HepG2 (cell line): Measurements from ENCODE around the gene ITPRIP. TPM values are rescaled to one million over a fixed set of nuclear protein-coding genes. Genes with fewer than 3 reads are reported as not detected.

Source experiments
- ATAC-seq: fragments of 200-7000 bp; cut with Tn5 transposase; 3 replicates; pipeline ENCODE4 v1.9.1; 2020; ENCODE audit warnings: mild to moderate bottlenecking, moderate library complexity
- BruUV-seq: library from RNA; stranded (reverse); fragments of 400-500 nt; replicated peaks from 2 replicates; lab custom pipeline; 2021; lab: Mats Ljungman, UMichigan
- CTCF ChIA-PET: fragments of 300-600 bp; formaldehyde crosslinking; extraction: SDS; loops from one replicate; lab custom pipeline; 2021; ENCODE audit warnings: low total read pairs, inconsistent platforms, low intra/inter-chr PET ratio; lab: Yijun Ruan, JAX
- POLR2A ChIA-PET: fragments of 350-600 bp; sonication (Branson Sonifier 250); formaldehyde crosslinking; loops from one replicate; lab custom pipeline; 2020; ENCODE audit warnings: antibody characterized with exemption, inconsistent platforms; lab: Yijun Ruan, JAX
- DNase-seq: peaks from one replicate; pipeline ENCODE4 v3.0.0-alpha.2; 2015; ENCODE audit warnings: low spot score
- FAIRE-seq: peaks from 3 replicates; lab custom pipeline; 2011; peaks lifted over from hg19 to GRCh38; lab: Jason Lieb, UNC
- H2AFZ ChIP-seq: one replicate; pipeline ENCODE4 v1.6.1; 2011; ENCODE audit warnings: low read length, inconsistent platforms
- H3K27ac ChIP-seq: fragments of 300-600 bp; 3 replicates; pipeline ENCODE4 v1.8.0; 2011; ENCODE audit warnings: mixed run types, mild to moderate bottlenecking, mixed read lengths, low read length, inconsistent platforms; ENCODE audit not compliant: insufficient read depth; ENCODE audit errors: extremely low read length
- H3K27me3 ChIP-seq, 2 experiments: fragments of 200-600 bp in 1 of 2; 2 replicates in 1 of 2; 3 replicates in 1 of 2; pipeline versions ENCODE4 v1.6.0 to v1.8.0; 2011; ENCODE audit warnings: low read length in 2 of 2, mild to moderate bottlenecking in 2 of 2, moderate library complexity in 2 of 2, inconsistent platforms in 1 of 2; ENCODE audit not compliant: insufficient read depth in 2 of 2, control insufficient read depth in 1 of 2
- H3K36me3 ChIP-seq, 2 experiments: fragments of 200-600 bp in 1 of 2; replicated peaks in 1 of 2; 2 replicates in 1 of 2; 3 replicates in 1 of 2; pipeline versions ENCODE4 v1.5.1 to v1.8.0; 2011; ENCODE audit warnings: low read length in 2 of 2, inconsistent platforms in 1 of 2; ENCODE audit not compliant: insufficient read depth in 2 of 2, control insufficient read depth in 1 of 2
- H3K4me1 ChIP-seq: 2 replicates; pipeline ENCODE4 v1.5.1; 2012; ENCODE audit warnings: low read length, inconsistent platforms; ENCODE audit not compliant: insufficient read depth
- H3K4me2 ChIP-seq: 2 replicates; pipeline ENCODE4 v1.6.0; 2011; ENCODE audit warnings: low read depth, low read length, inconsistent platforms
- H3K4me3 ChIP-seq, 3 experiments: fragments of 200-600 bp in 1 of 3; sonication (generic), shearing (Covaris generic) in 1 of 3; replicated peaks in 1 of 3; 2 replicates each; pipeline ENCODE4 v1.5.1; 2011 to 2016; ENCODE audit warnings: low read length in 3 of 3, inconsistent platforms in 2 of 3, low read depth in 2 of 3, mild to moderate bottlenecking in 2 of 3, control low read depth in 1 of 3, mixed read lengths in 1 of 3; ENCODE audit not compliant: insufficient read depth in 1 of 3
- H3K79me2 ChIP-seq: one replicate; pipeline ENCODE4 v1.6.1; 2011; ENCODE audit warnings: low read length, inconsistent platforms; ENCODE audit not compliant: insufficient read depth
- H3K9ac ChIP-seq: 2 replicates; pipeline ENCODE4 v1.6.0; 2011; ENCODE audit warnings: mild to moderate bottlenecking, low read depth, low read length, inconsistent platforms; ENCODE audit not compliant: insufficient read depth
- H3K9me3 ChIP-seq: 2 replicates; pipeline ENCODE4 v1.5.1; 2012; ENCODE audit warnings: mild to moderate bottlenecking, low read length
- H4K20me1 ChIP-seq: 2 replicates; pipeline ENCODE4 v1.6.0; 2011; ENCODE audit warnings: inconsistent platforms, mild to moderate bottlenecking, low read length, moderate library complexity; ENCODE audit not compliant: insufficient read depth
- FOXA3 ChIP-seq: IDR thresholded peaks from 2 replicates; pipeline ENCODE4 v1.6.1; 2016; ENCODE audit warnings: missing genetic modification reagents, missing compliant biosample characterization
- HHEX ChIP-seq: IDR thresholded peaks from 2 replicates; pipeline ENCODE4 v1.6.1; 2016; ENCODE audit warnings: control low read depth
- PAXIP1 ChIP-seq: sonication (generic); formaldehyde crosslinking; conservative IDR thresholded peaks from 2 replicates; pipeline ENCODE4 v1.4.0; 2020; ENCODE audit warnings: mild to moderate bottlenecking, missing genetic modification reagents, moderate library complexity
- PHF21A ChIP-seq: sonication (generic); formaldehyde crosslinking; IDR thresholded peaks from 2 replicates; pipeline ENCODE4 v1.5.0; 2020; ENCODE audit warnings: mild to moderate bottlenecking, missing genetic modification reagents
- RERE ChIP-seq: IDR thresholded peaks from 2 replicates; pipeline ENCODE4 v1.6.1; 2016; ENCODE audit warnings: low read depth, missing genetic modification reagents, missing compliant biosample characterization
- SALL1 ChIP-seq: sonication (generic); formaldehyde crosslinking; IDR thresholded peaks from 2 replicates; pipeline ENCODE4 v1.8.0; 2022; ENCODE audit warnings: mild to moderate bottlenecking, missing genetic modification reagents
- TMF1 ChIP-seq: sonication (generic); formaldehyde crosslinking; IDR thresholded peaks from 2 replicates; pipeline ENCODE4 v1.8.1; 2022; ENCODE audit warnings: low read depth, missing genetic modification reagents
- TSC22D2 ChIP-seq: sonication (generic); formaldehyde crosslinking; IDR thresholded peaks from 2 replicates; pipeline ENCODE4 v1.5.1; 2020; ENCODE audit warnings: missing genetic modification reagents, mild to moderate bottlenecking, borderline replicate concordance
- ZNF609 ChIP-seq: sonication (generic); formaldehyde crosslinking; IDR thresholded peaks from 2 replicates; pipeline ENCODE4 v1.4.0; 2020; ENCODE audit warnings: mild to moderate bottlenecking, missing genetic modification reagents, borderline replicate concordance
- ZNF761 ChIP-seq: sonication (generic); formaldehyde crosslinking; conservative IDR thresholded peaks from 2 replicates; pipeline ENCODE4 v1.4.0; 2020; ENCODE audit warnings: mild to moderate bottlenecking, missing genetic modification reagents
- ZNF839 ChIP-seq: sonication (generic); formaldehyde crosslinking; IDR thresholded peaks from 2 replicates; pipeline ENCODE4 v1.4.0; 2020; ENCODE audit warnings: missing genetic modification reagents, mild to moderate bottlenecking, borderline replicate concordance
- WGBS: methylation state at CpG from one replicate; pipeline ENCODE4 v1.1.6; 2017; ENCODE audit warnings: low lambda C conversion rate; 5-methylcytosine and 5-hydroxymethylcytosine counted together
- in situ Hi-C: cut with HindIII; loops from 2 replicates; pipeline ENCODE4 v1.10.0; 2017; ENCODE audit warnings: low pct_unique_long_range_greater_than_20kb; ENCODE audit not compliant: extremely low pct_ligation_motif_present
- intact Hi-C: fragments of 100-400 bp; cut with micrococcal nuclease; formaldehyde crosslinking; loops from one replicate; pipeline ENCODE4 v1.10.0; 2022; ENCODE audit not compliant: unreplicated experiment
- polyA plus RNA-seq, 8 experiments: library from polyadenylated mRNA; depleted of rRNA in 3 of 8; stranded (reverse) in 7 of 8; unstranded in 1 of 8; fragments of >200 nt; fragmentation: Illumina TruSeq in 4 of 8; extraction: Trizol in 4 of 8; gene quantifications; 2 replicates each; pipeline versions ENCODE4 v1.2.1 to v1.2.3, GENCODE V29; 2011 to 2016; ENCODE audit warnings: low read depth in 4 of 8, missing spikeins in 1 of 8, mixed read lengths in 1 of 8; ENCODE audit not compliant: insufficient read depth in 1 of 8
- total RNA-seq, 5 experiments: library from RNA; depleted of rRNA; stranded (reverse); fragments of >200 nt; fragmentation: Illumina TruSeq; extraction: Trizol; gene quantifications; 2 replicates each; pipeline ENCODE4 v1.2.3, GENCODE V29; 2016; ENCODE audit warnings: low read depth in 1 of 5

Gene ITPRIP
- total and polyA plus RNA-seq, 2 of the 13 experiments (the other 11 are each of a cell fraction or from before 2014, with no cell fraction given), result 1.00 to 2.8 TPM

GRCh38 chr10:104281694-104282093 lies 56.6 kb downstream of the ITPRIP start:
- Histone ChIP-seq H4K20me1 (no peaks in the 10 kb centered on the region), H3K4me3 (no peak overlapping the region), H3K27ac (no peak overlapping the region), H3K79me2 (no peaks in the 10 kb centered on the region), H3K27me3 (no peaks in the 10 kb centered on the region), H2AFZ (no peak overlapping the region), H3K4me2 (no peak overlapping the region), H3K36me3 (no peaks in the 10 kb centered on the region), H3K9me3 (no peaks in the 10 kb centered on the region), H3K4me1 (peaks cover 85% of the 10 kb centered on the region), H3K9ac (no peak overlapping the region)
- in situ Hi-C loops (no loop called here), intact Hi-C loops (no loop called here)
- WGBS, result 30% methylated on average over 3 of the region's 3 CpGs
- no peak for DNase-seq
- FAIRE-seq, result no peak
- peak; percentile 59 for ATAC-seq
- CTCF ChIA-PET, result no interaction called here
- POLR2A ChIA-PET, result no interaction called here
- no TSS peak for BruUV-seq
- TF ChIP-seq ZNF839 (CRISPR knock-in tag) (no peak), PAXIP1 (CRISPR knock-in tag) (peak; percentile 49), FOXA3 (CRISPR knock-in tag) (peak; percentile 50), RERE (CRISPR knock-in tag) (no peak), PHF21A (CRISPR knock-in tag) (0 out of 2 replicates have a peak, but pooled peaks have one; percentile 9), ZNF761 (CRISPR knock-in tag) (no peak), TSC22D2 (no peak), TMF1 (CRISPR knock-in tag) (no peak), HHEX (0 out of 2 replicates have a peak, but pooled peaks have one; percentile 27), ZNF609 (CRISPR knock-in tag) (peak; percentile 60; the same call in 1 of the 2 replicates), SALL1 (peak; percentile 29; the same call in 1 of the 2 replicates)
